Right atrium auricular region (tissue), 2 donors: ENCODE measurements around the gene CDCA4. TPM values are rescaled to one million over a fixed set of nuclear protein-coding genes. Genes with fewer than 3 reads are reported as not detected.

Experiments used
- DNase-seq: peaks from one replicate; pipeline ENCODE4 v3.0.0-alpha.2; 2019; ENCODE audit warnings: low spot score
- H3K27ac ChIP-seq, 2 donors: fragments of 200-600 bp; sonication (generic); 1 replicate in 1 of 2; 2 replicates in 1 of 2; pipeline ENCODE4 v1.5.1; 2016 to 2019
- H3K27me3 ChIP-seq, 2 donors: fragments of 200-600 bp; sonication (generic); one replicate each; pipeline versions ENCODE4 v1.5.1 to v1.6.0; 2017 to 2019
- H3K36me3 ChIP-seq: fragments of 200-600 bp; sonication (generic); one replicate; pipeline ENCODE4 v1.5.1; 2016
- H3K4me1 ChIP-seq, 2 donors: fragments of 200-600 bp; sonication (generic); one replicate each; pipeline versions ENCODE4 v1.5.1 to v1.6.0; 2017 to 2019
- H3K4me3 ChIP-seq, 2 donors: fragments of 200-600 bp; sonication (generic); 1 replicate in 1 of 2; 2 replicates in 1 of 2; pipeline ENCODE4 v1.5.1; 2017 to 2019; ENCODE audit warnings: mild to moderate bottlenecking in 1 of 2, moderate library complexity in 1 of 2
- H3K9me3 ChIP-seq, 2 donors: fragments of 200-600 bp; sonication (generic); one replicate each; pipeline ENCODE4 v1.5.1; 2019
- total RNA-seq, 2 donors: library from RNA; depleted of rRNA; stranded (reverse); fragments of >200 nt; gene quantifications; one replicate each; pipeline ENCODE4 v1.1.0, GENCODE V29; 2016
- TF ChIP-seq, protein P1 (sequence below), 2 donors: fragments of 200-600 bp; sonication (generic); IDR thresholded peaks; one replicate each; pipeline ENCODE4 v1.5.1; 2019; ENCODE audit warnings: antibody characterized with exemption in 2 of 2

The CDCA4 gene
- total RNA-seq, 2 donors from 2014 or later, result 3.3 to 5.1 TPM

DNA sequence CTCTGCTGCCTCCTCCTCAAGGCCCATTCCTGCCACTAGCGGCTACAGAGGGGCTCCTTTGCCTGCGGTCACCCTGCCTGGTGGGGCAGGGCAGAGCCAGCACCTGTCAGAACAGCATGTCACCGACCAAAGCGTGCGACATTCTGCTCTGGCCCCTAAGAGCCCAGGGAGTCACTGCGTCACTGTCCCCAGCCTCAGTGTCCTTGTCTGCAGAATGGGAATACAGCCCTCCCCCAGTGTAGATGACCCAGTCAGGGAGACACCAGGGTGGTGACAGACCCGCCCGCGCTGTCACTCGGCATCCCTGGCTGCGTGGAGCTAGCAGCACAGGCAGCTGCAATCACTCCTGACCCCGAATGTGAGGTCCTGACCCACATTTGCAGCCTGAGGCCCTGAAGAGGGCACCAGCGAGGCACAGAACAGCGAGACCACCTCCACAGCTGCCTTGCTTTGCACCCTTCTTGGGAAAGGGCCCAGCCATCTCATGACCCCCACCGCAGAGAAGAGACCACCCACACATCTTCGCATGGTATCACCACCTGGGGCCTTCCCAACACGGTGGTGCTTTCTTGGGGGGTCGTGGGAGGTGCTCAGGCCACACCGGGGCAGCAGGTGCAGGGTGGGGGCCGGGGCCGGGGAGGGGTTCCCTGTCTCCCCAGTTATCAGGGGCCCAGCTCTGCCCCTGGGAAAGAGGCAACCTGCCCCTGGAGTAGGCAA, 45.2 kb downstream of the CDCA4 start:
- Histone ChIP-seq H3K27me3 (no peaks in the 10 kb centered on the region), H3K9me3 (no peaks in the 10 kb centered on the region), H3K4me1 (peaks cover 0 to 93% of the 10 kb centered on the region in 2 donors), H3K36me3 (no peaks in the 10 kb centered on the region), H3K27ac (no peak overlapping the region), H3K4me3 (no peak overlapping the region)
- TF ChIP-seq, protein P1, sequence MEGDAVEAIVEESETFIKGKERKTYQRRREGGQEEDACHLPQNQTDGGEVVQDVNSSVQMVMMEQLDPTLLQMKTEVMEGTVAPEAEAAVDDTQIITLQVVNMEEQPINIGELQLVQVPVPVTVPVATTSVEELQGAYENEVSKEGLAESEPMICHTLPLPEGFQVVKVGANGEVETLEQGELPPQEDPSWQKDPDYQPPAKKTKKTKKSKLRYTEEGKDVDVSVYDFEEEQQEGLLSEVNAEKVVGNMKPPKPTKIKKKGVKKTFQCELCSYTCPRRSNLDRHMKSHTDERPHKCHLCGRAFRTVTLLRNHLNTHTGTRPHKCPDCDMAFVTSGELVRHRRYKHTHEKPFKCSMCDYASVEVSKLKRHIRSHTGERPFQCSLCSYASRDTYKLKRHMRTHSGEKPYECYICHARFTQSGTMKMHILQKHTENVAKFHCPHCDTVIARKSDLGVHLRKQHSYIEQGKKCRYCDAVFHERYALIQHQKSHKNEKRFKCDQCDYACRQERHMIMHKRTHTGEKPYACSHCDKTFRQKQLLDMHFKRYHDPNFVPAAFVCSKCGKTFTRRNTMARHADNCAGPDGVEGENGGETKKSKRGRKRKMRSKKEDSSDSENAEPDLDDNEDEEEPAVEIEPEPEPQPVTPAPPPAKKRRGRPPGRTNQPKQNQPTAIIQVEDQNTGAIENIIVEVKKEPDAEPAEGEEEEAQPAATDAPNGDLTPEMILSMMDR (IDR thresholded peaks at IDR 0.05), result no peak
- no peak for DNase-seq

DNA sequence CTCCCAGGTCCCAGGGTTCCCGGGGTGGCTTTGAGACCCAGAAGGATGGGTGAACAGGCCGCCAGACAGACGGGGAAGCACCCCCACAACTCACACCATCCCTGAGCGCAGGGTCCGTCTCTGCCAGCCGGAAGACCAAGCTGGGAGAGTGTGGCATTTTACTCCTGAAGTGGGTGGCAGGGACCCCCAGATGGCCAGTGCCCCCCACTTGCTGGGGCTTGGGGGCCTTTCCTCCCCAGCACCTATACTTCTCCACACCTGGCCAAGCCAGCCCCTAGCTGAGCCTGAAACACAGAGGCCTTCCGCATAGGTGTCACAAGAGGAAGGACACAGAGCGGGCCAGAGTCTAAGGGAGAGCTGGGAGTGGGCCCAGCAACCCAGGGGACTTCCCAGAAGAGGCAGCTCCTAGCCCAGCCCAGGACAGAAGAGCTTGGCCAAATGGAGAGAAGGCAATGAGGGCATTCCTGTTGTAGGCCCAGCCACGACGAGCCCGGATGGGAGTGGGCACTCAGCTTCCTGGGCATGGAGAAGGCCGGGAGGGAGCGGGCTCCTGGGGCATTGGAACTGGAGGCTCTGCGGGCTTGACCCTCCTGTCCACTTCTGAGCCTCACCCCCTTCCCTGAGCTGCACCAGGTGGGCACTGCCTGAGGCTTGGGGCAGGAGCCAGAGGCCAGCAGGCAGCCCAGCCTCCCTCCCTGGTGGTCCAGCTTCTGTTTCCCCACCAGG, 46.1 kb downstream of the CDCA4 start:
- Histone ChIP-seq H3K9me3 (no peaks in the 10 kb centered on the region), H3K4me1 (peaks cover 0 to 92% of the 10 kb centered on the region in 2 donors), H3K27me3 (no peaks in the 10 kb centered on the region), H3K4me3 (no peak overlapping the region), H3K36me3 (no peaks in the 10 kb centered on the region), H3K27ac (peak overlapping the region; percentile 72 to 80)
- no peak for DNase-seq
- TF ChIP-seq, protein P1 (IDR thresholded peaks at IDR 0.05), result no peak

DNA sequence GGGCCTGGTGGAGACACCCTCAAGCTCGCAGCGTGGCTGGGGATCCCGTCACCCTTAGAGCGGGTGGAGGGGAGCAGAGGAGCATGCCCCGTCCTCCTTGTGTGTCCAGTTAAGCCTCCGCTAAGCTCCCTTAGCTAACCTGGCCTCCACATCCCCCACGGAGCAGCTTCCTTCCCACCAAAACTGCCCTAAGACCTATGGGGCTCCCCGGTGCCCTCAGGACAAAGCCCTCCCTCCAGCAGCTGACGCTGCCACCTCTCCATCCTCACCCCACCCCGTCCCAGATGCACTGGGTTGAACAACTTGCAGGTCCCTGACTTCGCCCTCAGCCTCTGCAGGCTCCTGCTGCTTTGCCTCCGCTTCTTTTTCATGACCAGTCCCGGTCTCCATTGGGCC, 46.7 kb downstream of the CDCA4 start:
- Histone ChIP-seq H3K27ac (peak overlapping the region; percentile 72 to 80), H3K4me1 (peaks cover 0 to 92% of the 10 kb centered on the region in 2 donors), H3K36me3 (no peaks in the 10 kb centered on the region), H3K9me3 (no peaks in the 10 kb centered on the region), H3K27me3 (no peaks in the 10 kb centered on the region), H3K4me3 (peak overlapping the region in 1 of 2 donors; percentile 9)
- TF ChIP-seq, protein P1 (IDR thresholded peaks at IDR 0.05), result no peak
- DNase-seq, result no peak

DNA sequence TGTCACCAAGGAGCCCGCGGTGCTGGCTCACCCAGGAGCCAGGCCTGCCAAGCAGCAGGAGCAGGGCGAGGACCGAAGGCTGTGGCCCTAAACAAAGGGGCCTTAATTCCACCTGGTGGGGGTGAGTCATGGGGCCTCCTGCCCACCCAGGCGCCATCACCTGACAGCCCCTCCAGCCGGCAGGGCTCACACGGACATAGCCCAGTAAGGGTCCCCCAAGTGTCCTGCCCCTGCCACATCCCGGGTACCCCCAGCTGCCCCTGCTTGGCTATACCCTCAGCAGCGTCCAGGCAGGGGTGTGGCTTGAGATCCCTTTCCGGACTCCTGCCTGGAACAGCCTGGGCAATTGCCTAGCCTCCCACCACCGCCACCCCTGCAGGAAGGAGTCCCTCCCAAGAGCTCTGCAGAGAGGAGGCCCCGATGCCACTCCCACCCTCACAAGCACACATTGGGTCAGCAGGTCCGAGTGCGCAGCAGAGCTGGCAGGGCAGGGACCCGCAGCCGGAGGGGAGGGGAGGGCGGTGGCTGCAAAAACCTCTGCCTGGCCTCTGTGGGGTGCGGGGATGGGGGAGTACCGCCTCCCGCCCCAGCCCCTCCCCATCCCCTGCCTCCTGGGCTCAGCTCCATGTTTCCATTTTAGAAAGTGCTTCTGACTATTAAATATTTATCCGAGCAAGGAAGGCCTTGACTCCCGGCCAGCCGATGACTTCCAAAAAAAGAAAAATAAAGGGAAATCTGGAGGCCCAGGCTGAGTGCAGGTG, 47.3 kb downstream of the CDCA4 start:
- H3K9me3 ChIP-seq, result no peaks in the 10 kb centered on the region
- H3K27ac ChIP-seq, result peak overlapping the region; percentile 72 to 80
- peaks cover 0 to 94% of the 10 kb centered on the region in 2 donors for H3K4me1 ChIP-seq
- DNase-seq, result peak; percentile 75
- H3K36me3 ChIP-seq, result no peaks in the 10 kb centered on the region
- TF ChIP-seq, protein P1 (IDR thresholded peaks at IDR 0.05), result no peak
- no peaks in the 10 kb centered on the region for H3K27me3 ChIP-seq
- peak overlapping the region in 1 of 2 donors; percentile 9 for H3K4me3 ChIP-seq

DNA sequence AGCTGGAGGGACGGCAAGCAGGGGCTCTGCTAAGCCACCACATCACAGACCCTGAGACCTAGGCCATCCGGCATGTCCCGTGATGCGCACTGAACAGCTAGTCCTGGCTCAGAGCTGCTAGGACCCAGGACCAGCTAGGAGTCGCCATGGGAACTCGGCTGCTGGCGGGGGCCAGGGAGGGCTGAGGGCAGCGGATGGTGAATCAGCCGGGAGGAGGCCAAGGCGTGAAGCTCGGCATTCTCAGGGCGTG, 47.8 kb downstream of the CDCA4 start:
- Histone ChIP-seq H3K4me1 (peaks cover 0 to 96% of the 10 kb centered on the region in 2 donors), H3K27ac (peak overlapping the region; percentile 72 to 80), H3K36me3 (no peaks in the 10 kb centered on the region), H3K27me3 (no peaks in the 10 kb centered on the region), H3K9me3 (no peaks in the 10 kb centered on the region), H3K4me3 (no peak overlapping the region)
- TF ChIP-seq, protein P1 (IDR thresholded peaks at IDR 0.05), result no peak
- DNase-seq, result peak; percentile 92
